HEK293 (cell line): ENCODE measurements around the gene ARTN.

ENCODE experiments used
- EGR2 ChIP-seq: fragments of 450-650 bp; formaldehyde crosslinking; IDR thresholded peaks from 2 replicates; pipeline ENCODE4 v1.5.1; 2016; ENCODE audit warnings: low read depth, missing biosample characterization, missing genetic modification characterization
- GLIS1 ChIP-seq: fragments of 450-650 bp; formaldehyde crosslinking; IDR thresholded peaks from 2 replicates; pipeline ENCODE4 v1.5.1; 2016; ENCODE audit warnings: missing biosample characterization, missing genetic modification characterization
- KLF17 ChIP-seq: fragments of 450-650 bp; formaldehyde crosslinking; IDR thresholded peaks from 2 replicates; pipeline ENCODE4 v1.5.1; 2016; ENCODE audit warnings: missing biosample characterization, missing genetic modification characterization
- KLF9 ChIP-seq: fragments of 450-650 bp; formaldehyde crosslinking; IDR thresholded peaks from 2 replicates; pipeline ENCODE4 v1.5.1; 2016; ENCODE audit warnings: missing biosample characterization, missing genetic modification characterization, low read depth
- SETDB1 ChIP-seq: IDR thresholded peaks from one replicate; pipeline ENCODE4 v1.6.1; 2017; ENCODE audit warnings: mild to moderate bottlenecking, low read length, moderate library complexity, mixed read lengths; ENCODE audit not compliant: insufficient read length
- SP7 ChIP-seq: fragments of 450-650 bp; formaldehyde crosslinking; IDR thresholded peaks from 2 replicates; pipeline ENCODE4 v1.5.1; 2016; ENCODE audit warnings: missing biosample characterization, missing genetic modification characterization
- TCF7L2 ChIP-seq: IDR thresholded peaks from 2 replicates; pipeline ENCODE4 v1.6.1; 2011; ENCODE audit warnings: low read depth, mild to moderate bottlenecking, inconsistent platforms, low read length, moderate library complexity, borderline replicate concordance
- TRIM28 ChIP-seq: IDR thresholded peaks from 2 replicates; pipeline ENCODE4 v1.6.1; 2011; ENCODE audit warnings: low read length, control low read depth, borderline replicate concordance
- ZBTB1 ChIP-seq: fragments of 450-650 bp; formaldehyde crosslinking; IDR thresholded peaks from 2 replicates; pipeline ENCODE4 v1.5.1; 2016; ENCODE audit warnings: missing biosample characterization, missing genetic modification characterization
- ZBTB10 ChIP-seq: fragments of 450-650 bp; formaldehyde crosslinking; IDR thresholded peaks from 2 replicates; pipeline ENCODE4 v1.5.1; 2016; ENCODE audit warnings: missing biosample characterization, missing genetic modification characterization
- ZBTB17 ChIP-seq: fragments of 450-650 bp; formaldehyde crosslinking; IDR thresholded peaks from 2 replicates; pipeline ENCODE4 v1.5.1; 2016; ENCODE audit warnings: missing biosample characterization, missing genetic modification characterization
- ZBTB8A ChIP-seq: fragments of 450-650 bp; formaldehyde crosslinking; IDR thresholded peaks from 2 replicates; pipeline ENCODE4 v1.5.1; 2016; ENCODE audit warnings: missing biosample characterization, missing genetic modification characterization
- ZFHX2 ChIP-seq: fragments of 450-650 bp; formaldehyde crosslinking; conservative IDR thresholded peaks from 2 replicates; pipeline ENCODE4 v1.5.1; 2016; ENCODE audit warnings: missing biosample characterization, missing genetic modification characterization
- ZFP41 ChIP-seq: fragments of 450-650 bp; formaldehyde crosslinking; IDR thresholded peaks from 2 replicates; pipeline ENCODE4 v1.5.1; 2016; ENCODE audit warnings: missing biosample characterization, missing genetic modification characterization, borderline replicate concordance
- ZIC2 ChIP-seq: fragments of 450-650 bp; formaldehyde crosslinking; IDR thresholded peaks from 2 replicates; pipeline ENCODE4 v1.5.1; 2016; ENCODE audit warnings: missing biosample characterization, missing genetic modification characterization
- ZNF114 ChIP-seq: fragments of 450-650 bp; formaldehyde crosslinking; IDR thresholded peaks from 2 replicates; pipeline ENCODE4 v1.5.0; 2017; ENCODE audit warnings: missing biosample characterization, missing genetic modification characterization
- ZNF121 ChIP-seq: fragments of 450-650 bp; formaldehyde crosslinking; IDR thresholded peaks from 2 replicates; pipeline ENCODE4 v1.5.1; 2016; ENCODE audit warnings: missing biosample characterization, missing genetic modification characterization
- ZNF133 ChIP-seq: fragments of 450-650 bp; formaldehyde crosslinking; IDR thresholded peaks from 2 replicates; pipeline ENCODE4 v1.5.1; 2016; ENCODE audit warnings: missing biosample characterization, missing genetic modification characterization
- ZNF140 ChIP-seq: fragments of 450-650 bp; formaldehyde crosslinking; IDR thresholded peaks from 2 replicates; pipeline ENCODE4 v1.5.1; 2016; ENCODE audit warnings: missing biosample characterization, missing genetic modification characterization
- ZNF202 ChIP-seq: fragments of 450-650 bp; formaldehyde crosslinking; IDR thresholded peaks from 2 replicates; pipeline ENCODE4 v1.5.1; 2016; ENCODE audit warnings: missing biosample characterization, missing genetic modification characterization, borderline replicate concordance
- ZNF311 ChIP-seq: fragments of 450-650 bp; formaldehyde crosslinking; IDR thresholded peaks from 2 replicates; pipeline ENCODE4 v1.5.1; 2017; ENCODE audit warnings: missing biosample characterization, missing genetic modification characterization, borderline replicate concordance
- ZNF324 ChIP-seq: fragments of 450-650 bp; formaldehyde crosslinking; IDR thresholded peaks from 2 replicates; pipeline ENCODE4 v1.5.1; 2016; ENCODE audit warnings: missing biosample characterization, missing genetic modification characterization
- ZNF335 ChIP-seq: fragments of 450-650 bp; formaldehyde crosslinking; conservative IDR thresholded peaks from 2 replicates; pipeline ENCODE4 v1.5.1; 2016; ENCODE audit warnings: missing biosample characterization, missing genetic modification characterization
- ZNF391 ChIP-seq: fragments of 450-650 bp; formaldehyde crosslinking; IDR thresholded peaks from 2 replicates; pipeline ENCODE4 v1.5.1; 2016; ENCODE audit warnings: low read depth, missing biosample characterization, missing genetic modification characterization, borderline replicate concordance
- ZNF48 ChIP-seq: fragments of 450-650 bp; formaldehyde crosslinking; IDR thresholded peaks from 2 replicates; pipeline ENCODE4 v1.5.1; 2016; ENCODE audit warnings: missing biosample characterization, missing genetic modification characterization
- ZNF510 ChIP-seq: fragments of 450-650 bp; formaldehyde crosslinking; IDR thresholded peaks from 2 replicates; pipeline ENCODE4 v1.5.1; 2018; ENCODE audit warnings: mild to moderate bottlenecking, missing genetic modification characterization, missing biosample characterization; ENCODE audit not compliant: insufficient replicate concordance
- ZNF530 ChIP-seq: fragments of 450-650 bp; formaldehyde crosslinking; IDR thresholded peaks from 2 replicates; pipeline ENCODE4 v1.5.1; 2016; ENCODE audit warnings: low read depth, missing biosample characterization, missing genetic modification characterization
- ZNF558 ChIP-seq: fragments of 450-650 bp; formaldehyde crosslinking; IDR thresholded peaks from 2 replicates; pipeline ENCODE4 v1.5.1; 2016; ENCODE audit warnings: missing biosample characterization, missing genetic modification characterization
- ZNF596 ChIP-seq: fragments of 450-650 bp; IDR thresholded peaks from 2 replicates; pipeline ENCODE4 v1.5.0; 2018; ENCODE audit warnings: missing biosample characterization, mild to moderate bottlenecking, missing genetic modification characterization, moderate library complexity
- ZNF610 ChIP-seq: fragments of 450-650 bp; formaldehyde crosslinking; IDR thresholded peaks from 2 replicates; pipeline ENCODE4 v1.5.1; 2016; ENCODE audit warnings: missing biosample characterization, missing genetic modification characterization, borderline replicate concordance
- ZNF645 ChIP-seq: fragments of 450-650 bp; formaldehyde crosslinking; IDR thresholded peaks from 2 replicates; pipeline ENCODE4; 2016; ENCODE audit warnings: missing biosample characterization, missing genetic modification characterization
- ZNF654 ChIP-seq: fragments of 450-650 bp; formaldehyde crosslinking; IDR thresholded peaks from 2 replicates; pipeline ENCODE4 v1.5.1; 2016; ENCODE audit warnings: low read depth, missing biosample characterization, missing genetic modification characterization
- ZNF660 ChIP-seq: fragments of 450-650 bp; IDR thresholded peaks from 2 replicates; pipeline ENCODE4 v1.5.1; 2018; ENCODE audit warnings: missing biosample characterization, mild to moderate bottlenecking, missing genetic modification characterization
- ZNF768 ChIP-seq: fragments of 450-650 bp; formaldehyde crosslinking; IDR thresholded peaks from 2 replicates; pipeline ENCODE4 v1.5.1; 2018; ENCODE audit warnings: missing biosample characterization, mild to moderate bottlenecking, missing genetic modification characterization
- ZNF776 ChIP-seq: fragments of 450-650 bp; formaldehyde crosslinking; IDR thresholded peaks from 2 replicates; pipeline ENCODE4 v1.5.0; 2017; ENCODE audit warnings: missing biosample characterization, missing genetic modification characterization, borderline replicate concordance
- ZNF792 ChIP-seq: fragments of 450-650 bp; formaldehyde crosslinking; IDR thresholded peaks from 2 replicates; pipeline ENCODE4 v1.5.1; 2016; ENCODE audit warnings: missing biosample characterization, missing genetic modification characterization
- ZNF830 ChIP-seq: fragments of 450-650 bp; IDR thresholded peaks from 2 replicates; pipeline ENCODE4 v1.5.0; 2018; ENCODE audit warnings: missing biosample characterization, missing genetic modification characterization, low read depth, mild to moderate bottlenecking, moderate library complexity

ARTN gene

GRCh38 chr1:43952731-43953346 is 19.2 kb downstream of the ARTN start (continued):
- TF ChIP-seq ZNF645 (tag by site-specific recombination) = no peak
- no peak for TF ChIP-seq ZNF335 (tag by site-specific recombination)
- TF ChIP-seq ZBTB17 (tag by site-specific recombination) = peak; percentile 46
- 0 out of 2 replicates have a peak, but pooled peaks have one; percentile 40 for TF ChIP-seq TRIM28
- no peak for TF ChIP-seq ZNF510 (tag by site-specific recombination)
- TF ChIP-seq ZNF121 (tag by site-specific recombination) = no peak
- no peak for TF ChIP-seq ZNF202 (tag by site-specific recombination)
- TF ChIP-seq ZNF558 = no peak
- TF ChIP-seq ZNF48 (tag by site-specific recombination) = no peak
- TF ChIP-seq ZIC2 = no peak
- no peak for TF ChIP-seq ZNF530
- no peak for TF ChIP-seq ZNF654 (tag by site-specific recombination)
- no peak for TF ChIP-seq ZNF311
- peak; percentile 69 for TF ChIP-seq SP7 (tag by site-specific recombination)
- TF ChIP-seq ZNF830 (tag by site-specific recombination) = no peak
- no peak for TF ChIP-seq EGR2 (tag by site-specific recombination)
- peak; percentile 86; the same call in 1 of the 2 replicates for TF ChIP-seq ZNF660 (tag by site-specific recombination)
- TF ChIP-seq ZBTB8A = peak; percentile 53
- TF ChIP-seq SETDB1 = no peak
- TF ChIP-seq ZNF114 = no peak
- no peak for TF ChIP-seq ZBTB10 (tag by site-specific recombination)
- no peak for TF ChIP-seq GLIS1
- no peak for TF ChIP-seq ZNF792 (tag by site-specific recombination)
- TF ChIP-seq ZNF133 (tag by site-specific recombination) = no peak
- TF ChIP-seq ZBTB1 (tag by site-specific recombination) = no peak
- TF ChIP-seq ZNF768 = no peak
- no peak for TF ChIP-seq ZFP41
- peak; percentile 66; the same call in 1 of the 2 replicates for TF ChIP-seq KLF17 (tag by site-specific recombination)
- no peak for TF ChIP-seq TCF7L2
- no peak for TF ChIP-seq ZNF140 (tag by site-specific recombination)
- TF ChIP-seq ZNF391 (tag by site-specific recombination) = no peak
- TF ChIP-seq ZFHX2 (tag by site-specific recombination) = peak; percentile 38; the same call in 1 of the 2 replicates
- no peak for TF ChIP-seq ZNF596 (tag by site-specific recombination)
- no peak for TF ChIP-seq ZNF324
- no peak for TF ChIP-seq ZNF610 (tag by site-specific recombination)
- TF ChIP-seq KLF9 (tag by site-specific recombination) = no peak
- TF ChIP-seq ZNF776 = no peak
